ENCODE results near the gene OPRL1.

Gene OPRL1

DNA sequence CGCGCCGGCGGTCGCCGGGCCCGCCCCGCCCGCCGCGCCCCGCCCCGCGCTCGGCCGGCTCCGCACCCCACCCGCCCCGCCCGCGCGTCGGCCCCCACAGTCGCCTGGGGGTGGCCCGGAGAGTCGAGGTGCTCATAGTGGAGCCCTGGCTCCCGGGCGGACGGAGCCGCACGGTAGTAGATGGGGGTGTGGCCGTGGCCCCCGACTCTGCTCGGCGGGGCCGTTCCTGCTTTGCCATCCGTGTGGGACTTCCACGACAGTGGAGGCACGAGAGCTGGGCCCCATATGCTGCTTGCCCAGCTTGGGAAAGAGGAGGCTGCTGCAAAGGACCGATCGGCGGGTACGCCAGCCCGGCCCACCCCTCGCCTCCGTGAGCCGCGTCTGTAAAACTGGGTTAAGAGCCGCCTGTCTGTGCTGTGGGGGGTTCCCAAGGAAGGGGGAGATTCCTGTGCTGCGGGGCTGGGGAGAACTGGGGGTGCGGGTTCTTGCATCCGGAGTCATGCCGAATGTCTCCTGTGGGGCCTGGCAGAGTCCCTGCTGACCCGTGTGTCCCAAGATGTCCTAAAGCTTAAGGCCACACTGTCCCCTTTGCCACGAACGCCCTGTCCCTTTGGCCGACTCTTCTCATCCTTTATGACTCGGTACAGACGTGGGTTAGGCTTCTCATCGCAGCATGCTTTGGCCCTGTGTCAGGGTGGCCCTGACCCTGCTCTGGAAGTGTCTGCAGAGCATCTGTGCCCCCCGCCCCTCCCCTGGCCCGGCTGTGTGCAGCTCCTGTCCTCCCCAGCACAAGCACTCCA is at the start of gene OPRL1:
TSS of gene OPRL1 (plus strand) at position 70 of the 800 bp plus-strand sequence. CDS start 12,639 bp downstream, outside the sequence.
- DNase-seq, result no peak

DNA sequence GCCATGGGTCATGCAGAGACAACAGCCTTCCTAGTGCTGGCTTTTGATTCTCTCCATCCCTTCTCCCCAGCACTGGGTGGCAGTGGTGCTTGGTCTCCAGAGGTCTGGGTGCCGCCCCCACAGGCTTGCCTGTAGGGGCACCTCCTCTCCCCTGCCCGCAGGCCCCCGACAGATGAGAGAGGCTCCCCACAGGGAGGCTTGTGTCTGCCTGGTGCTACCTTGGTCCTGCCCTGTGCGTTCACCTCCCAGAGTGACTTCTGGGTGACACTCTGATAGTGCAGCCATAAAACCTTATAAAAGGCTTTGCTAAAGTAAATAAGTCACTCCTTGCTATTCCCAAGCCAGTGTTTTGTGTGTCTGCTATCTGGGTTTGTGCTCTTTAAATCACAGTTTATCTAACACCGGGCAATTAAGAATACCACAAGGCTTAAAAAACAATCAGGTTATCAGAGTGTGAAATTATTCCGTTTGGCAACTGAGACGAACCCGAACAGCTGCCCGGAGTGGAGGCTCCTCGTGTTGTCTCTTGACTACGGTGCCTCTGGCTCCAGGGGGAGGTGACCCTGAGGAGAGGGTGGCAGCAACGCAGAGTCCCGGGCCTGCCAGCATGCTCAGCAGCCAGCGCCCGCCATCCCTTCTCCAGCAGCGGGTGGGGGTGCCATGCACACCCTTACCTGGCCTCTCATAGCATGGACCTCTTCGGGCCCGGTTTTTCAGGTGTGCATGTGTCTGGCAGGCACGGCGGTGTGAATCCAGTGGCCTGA is 49.3 kb upstream of the OPRL1 start:
- DNase-seq, result no peak

DNA sequence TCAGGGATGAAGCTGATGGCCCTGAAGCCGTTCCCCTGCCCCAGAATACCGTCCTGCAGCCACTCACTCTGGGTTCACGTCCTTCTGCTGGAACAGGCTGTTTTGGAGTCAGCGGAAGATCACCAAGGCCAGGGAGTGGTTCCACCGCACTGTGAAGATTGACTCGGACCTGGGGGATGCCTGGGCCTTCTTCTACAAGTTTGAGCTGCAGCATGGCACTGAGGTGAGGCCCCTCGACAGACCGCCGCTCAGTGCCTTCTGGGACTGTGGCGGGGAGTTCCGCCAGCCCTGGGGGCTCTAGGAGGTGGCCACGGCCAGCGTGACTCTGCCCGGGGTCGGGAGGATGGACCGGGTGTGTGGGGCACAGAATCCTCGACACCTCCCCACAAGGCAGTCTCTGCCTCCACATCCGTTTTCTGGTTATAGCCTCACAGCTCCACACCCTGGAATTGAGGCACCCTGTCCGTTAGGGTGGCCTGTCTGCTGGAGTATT is 48.0 kb upstream of the OPRL1 start:
- DNase-seq, result no peak

DNA sequence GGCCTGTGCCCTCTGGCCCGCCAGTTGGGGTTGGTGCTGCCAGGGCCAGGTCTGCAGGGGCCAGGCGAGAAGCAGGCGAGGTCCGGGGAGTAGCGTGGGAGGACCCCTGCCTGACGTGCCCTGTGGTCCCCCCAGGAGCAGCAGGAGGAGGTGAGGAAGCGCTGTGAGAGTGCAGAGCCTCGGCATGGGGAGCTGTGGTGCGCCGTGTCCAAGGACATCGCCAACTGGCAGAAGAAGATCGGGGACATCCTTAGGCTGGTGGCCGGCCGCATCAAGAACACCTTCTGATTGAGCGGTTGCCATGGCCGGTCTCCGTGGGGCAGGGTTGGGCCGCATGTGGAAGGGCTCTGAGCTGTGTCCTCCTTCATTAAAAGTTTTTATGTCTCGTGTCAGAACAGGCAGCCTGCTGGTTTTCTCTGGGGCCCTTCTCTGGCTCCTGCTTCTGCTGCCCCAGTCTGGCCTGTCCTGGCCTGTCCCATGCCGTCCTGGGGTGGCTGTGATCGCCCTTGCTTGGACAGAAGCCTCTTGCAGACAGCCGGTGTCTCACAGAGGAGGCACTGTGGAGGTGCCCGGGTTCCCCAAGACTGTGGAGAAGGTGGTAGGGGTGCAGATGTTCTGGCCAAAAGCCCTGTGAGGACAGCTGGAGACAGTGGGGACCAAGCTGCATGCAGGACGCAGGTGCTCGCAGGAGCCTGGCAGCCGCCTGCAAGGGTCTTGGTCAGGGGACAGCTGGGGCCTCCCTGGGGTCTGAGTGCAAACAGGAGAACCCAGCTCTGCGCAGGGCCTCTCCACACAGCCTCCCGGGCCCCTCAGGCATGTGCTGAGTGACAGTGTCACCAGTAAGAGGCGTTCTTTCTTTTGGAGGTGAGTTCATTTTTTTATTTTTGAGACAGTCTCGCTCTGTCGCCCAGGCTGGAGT is 46.9 kb upstream of the OPRL1 start:
- DNase-seq, result no peak

DNA sequence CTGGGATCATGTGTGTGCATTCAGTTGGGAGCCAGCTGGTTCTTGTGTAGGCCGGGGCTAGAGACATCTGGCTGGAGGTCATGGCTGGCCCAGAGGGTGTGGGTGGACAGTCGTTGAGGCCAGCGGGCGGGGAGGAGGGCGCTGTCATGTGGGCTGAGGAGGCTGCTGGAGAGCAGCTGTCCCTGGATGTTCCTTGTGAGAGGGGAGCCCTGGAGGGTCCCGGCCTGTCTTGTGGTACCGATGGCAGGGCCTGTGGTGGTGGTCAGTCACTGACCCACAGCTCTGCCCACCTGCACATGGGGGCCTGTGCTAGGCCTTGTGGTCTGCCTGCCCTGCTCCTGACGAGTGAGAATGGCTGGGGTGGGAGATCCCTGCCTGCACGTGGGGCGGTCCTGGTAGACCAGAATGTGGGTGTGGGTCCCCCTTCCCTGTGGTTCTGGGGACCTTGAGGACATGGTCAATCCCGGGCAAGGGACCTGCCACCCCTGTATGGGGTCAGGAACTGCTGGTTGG is 45.8 kb upstream of the OPRL1 start:
- DNase-seq, result no peak

DNA sequence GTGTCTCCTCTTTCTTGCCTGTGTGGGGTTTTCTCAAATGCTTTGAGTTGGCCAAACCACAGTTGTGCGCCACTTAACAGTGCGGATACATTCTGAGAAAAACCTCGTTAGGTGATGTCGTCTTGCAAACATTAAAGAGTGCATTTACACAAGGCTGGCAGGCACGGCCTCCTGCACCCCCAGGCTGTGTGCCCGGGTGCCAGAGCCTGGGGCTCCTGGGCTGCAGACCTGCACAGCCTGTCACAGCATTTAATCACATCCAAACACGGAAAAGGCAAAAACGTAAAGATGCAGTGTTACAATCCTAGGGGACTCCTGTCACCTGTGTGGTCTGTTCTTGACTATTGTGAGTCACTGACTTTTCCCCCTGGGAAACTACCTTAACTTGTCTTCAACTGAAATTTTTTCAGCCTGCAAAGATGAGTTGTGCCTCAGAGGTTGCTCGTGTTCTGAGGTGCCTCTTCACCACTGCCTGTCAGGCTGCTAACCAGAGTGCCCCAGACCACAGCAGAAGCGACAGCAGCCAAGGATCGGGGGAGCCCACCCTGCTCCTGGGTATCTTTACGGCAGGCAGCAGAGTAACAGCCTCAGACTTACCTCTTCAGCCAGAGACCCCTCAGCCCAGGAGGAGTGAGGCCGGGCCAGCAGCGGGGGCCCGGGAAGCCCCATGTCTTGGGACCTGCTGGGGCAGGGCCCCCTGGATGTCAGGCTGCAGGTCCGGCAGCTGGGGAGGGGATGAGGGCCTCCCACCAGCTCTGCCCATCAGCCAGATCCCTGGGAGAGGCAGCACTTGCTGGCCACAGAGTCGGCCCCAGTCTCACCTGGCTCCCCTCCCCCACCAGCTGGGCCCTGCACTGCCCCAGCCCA is 44.6 kb upstream of the OPRL1 start:
- no peak for DNase-seq

DNA sequence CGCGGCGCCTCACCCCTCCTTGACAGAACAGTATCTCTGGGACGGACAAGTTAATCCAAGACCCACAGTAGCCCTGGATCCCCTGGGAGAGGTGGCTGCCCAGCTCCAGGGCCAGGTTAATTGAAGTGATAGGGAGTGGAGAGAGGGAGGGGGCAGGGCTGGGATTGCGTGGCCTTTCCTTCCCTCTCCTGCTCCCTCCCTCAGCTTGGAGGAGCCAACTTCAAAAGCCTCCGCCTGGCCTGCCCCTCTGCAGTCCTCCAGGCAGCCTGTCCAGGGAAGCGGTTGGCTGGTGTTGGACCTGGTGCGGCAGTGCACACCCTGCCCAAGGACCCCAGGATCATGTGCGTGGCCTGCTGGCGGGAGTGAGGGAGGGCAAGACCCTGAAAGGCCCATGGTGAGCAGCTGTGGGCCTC is 43.9 kb upstream of the OPRL1 start, which contains the start of gene C20orf204:
TSS of gene C20orf204 (plus strand) at position 250 of the 413 bp plus-strand sequence. CDS start at position 392, 142 bp downstream.
- DNase-seq, result no peak

DNA sequence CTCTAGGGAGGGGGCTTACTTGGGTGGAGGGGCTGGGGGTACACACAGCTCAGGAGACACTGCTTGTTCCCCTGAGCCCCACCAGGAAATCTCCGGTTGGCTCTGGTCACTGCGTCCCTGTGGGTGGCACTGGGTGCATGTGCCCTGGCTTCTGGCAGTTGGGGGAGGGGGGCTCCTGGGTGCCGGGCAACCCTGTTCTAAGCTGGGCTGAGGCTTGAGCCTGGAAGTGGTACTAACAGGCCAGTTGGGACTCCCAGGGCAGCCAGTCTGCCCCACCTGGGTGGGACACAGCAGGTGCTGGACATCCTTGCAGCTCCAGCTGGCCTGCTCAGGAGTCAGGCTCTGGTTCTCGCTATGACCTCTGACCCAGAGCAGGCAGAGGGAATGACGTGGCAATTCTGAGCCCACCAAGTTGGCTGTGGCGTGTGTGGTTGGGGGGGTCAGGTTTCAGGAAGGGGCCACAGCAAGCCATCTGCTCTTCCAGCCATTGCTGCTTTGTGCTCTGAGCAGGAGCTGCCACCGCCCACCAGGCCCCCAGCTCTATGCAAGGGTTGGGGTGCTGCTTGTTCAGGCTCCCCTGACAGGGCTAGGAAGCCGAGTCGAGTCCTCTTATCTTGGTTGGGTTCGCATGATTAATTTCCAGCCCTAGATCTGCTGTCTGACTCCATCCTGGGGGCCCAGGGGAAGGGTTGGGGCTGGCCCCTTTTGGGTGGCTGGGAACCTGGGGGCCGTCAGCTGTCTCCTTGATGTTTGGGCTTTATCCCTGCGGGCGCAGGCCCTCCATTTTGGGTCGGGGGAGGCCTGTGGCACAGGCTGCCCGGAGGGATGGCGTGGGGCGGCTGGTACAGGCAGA is 43.3 kb upstream of the OPRL1 start:
- DNase-seq, result no peak

DNA sequence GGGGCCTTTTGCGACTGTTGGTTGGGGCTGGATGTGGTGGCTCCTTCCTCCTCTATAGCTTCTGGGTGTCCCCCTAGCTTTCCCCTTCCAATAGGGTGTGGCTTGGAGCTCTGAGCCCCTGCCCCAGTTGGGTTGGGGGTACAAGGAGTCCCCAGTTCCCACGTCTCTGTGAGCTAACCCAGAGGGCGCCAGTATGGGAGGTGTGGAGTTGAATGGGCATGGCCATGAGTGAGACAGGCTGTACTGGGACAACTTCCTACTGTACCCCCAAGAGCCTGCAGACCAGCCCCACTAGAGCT is 42.7 kb upstream of the OPRL1 start:
- no peak for DNase-seq

DNA sequence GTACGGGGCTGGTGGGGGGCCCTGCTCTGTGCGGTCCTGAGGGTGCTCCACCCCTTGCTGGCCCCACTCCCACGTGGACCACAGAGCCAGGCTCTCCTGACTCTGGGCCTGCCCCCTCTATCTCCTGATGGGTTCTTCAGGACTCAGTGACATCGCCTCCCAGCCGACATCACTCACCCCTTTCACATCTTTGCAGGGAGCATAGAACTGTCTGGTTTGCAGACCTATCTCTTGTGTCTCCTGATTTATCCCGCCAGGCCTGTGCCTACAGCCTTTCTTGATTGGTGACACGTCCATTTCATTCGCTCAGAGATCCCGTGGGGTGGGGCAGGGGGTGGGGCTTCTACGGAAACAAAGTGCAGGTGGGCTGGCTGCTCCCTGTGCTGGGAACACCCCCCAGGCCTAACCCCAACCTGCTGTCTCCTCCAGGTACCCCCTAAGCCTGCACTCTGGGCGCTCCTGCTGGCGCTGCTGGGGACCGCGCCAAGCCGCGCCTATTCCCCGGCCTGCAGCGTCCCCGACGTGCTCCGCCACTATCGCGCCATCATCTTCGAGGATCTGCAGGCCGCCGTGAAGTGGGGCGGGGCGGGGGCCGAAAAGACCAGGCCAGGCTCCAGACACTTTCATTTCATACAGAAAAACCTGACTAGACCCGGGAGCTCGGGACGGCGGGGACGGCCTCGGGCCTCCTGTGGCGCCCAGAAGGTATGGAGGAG is 42.2 kb upstream of the OPRL1 start:
- DNase-seq, result peak; percentile 17

DNA sequence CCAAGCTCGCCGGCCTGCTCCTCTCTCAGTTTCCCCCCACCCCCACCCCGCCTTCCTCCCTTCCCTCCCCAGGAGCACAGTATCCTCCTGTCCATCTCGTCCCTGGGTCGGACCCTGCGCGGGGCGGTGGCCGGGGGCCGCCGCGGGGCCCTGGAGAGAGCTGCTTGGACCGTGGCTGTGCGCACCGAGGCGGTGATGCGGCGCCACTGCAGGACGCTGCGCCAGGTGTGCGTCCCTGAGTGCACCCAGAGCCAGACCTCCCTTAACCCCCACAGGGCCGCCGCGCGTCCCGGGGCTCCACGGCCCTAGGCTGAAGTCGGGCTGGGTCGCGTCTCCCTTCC is 41.7 kb upstream of the OPRL1 start:
- no peak for DNase-seq

DNA sequence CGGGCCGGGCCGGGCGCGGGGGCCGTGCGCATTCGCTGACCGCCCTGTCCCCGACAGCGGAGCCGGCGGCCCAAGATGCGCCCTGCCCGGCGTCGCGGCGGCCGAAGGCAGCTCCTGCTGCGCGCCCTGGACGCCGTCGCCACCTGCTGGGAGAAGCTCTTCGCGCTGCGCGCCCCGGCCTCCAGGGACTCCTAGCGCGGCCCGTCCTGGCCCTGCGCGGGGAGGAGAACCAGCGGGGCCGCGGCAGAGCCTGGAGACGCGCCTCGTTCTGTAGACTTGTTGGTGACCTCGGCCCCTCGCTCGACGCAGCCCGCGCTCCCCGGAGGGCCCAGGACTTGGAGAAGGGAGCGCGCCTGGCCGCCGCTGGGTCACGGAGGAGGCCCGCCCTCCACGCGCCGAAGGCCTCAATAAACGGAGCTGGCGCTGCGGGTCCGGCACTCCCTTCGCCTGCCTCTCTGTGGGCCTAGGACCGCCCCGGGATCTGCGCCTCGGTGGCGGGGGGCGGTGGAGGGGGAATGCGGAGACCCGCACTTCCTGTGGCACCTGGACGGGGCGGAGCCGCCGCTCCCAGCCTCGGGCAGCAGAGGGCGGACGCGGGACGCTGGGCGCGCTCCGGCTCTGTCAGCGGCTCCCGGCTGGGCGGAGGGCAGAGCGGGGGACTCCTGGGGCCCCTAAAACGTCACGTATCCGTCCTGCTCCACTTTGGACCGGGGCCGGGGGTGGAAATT is 41.2 kb upstream of the OPRL1 start:
- peak; percentile 76 for DNase-seq

DNA sequence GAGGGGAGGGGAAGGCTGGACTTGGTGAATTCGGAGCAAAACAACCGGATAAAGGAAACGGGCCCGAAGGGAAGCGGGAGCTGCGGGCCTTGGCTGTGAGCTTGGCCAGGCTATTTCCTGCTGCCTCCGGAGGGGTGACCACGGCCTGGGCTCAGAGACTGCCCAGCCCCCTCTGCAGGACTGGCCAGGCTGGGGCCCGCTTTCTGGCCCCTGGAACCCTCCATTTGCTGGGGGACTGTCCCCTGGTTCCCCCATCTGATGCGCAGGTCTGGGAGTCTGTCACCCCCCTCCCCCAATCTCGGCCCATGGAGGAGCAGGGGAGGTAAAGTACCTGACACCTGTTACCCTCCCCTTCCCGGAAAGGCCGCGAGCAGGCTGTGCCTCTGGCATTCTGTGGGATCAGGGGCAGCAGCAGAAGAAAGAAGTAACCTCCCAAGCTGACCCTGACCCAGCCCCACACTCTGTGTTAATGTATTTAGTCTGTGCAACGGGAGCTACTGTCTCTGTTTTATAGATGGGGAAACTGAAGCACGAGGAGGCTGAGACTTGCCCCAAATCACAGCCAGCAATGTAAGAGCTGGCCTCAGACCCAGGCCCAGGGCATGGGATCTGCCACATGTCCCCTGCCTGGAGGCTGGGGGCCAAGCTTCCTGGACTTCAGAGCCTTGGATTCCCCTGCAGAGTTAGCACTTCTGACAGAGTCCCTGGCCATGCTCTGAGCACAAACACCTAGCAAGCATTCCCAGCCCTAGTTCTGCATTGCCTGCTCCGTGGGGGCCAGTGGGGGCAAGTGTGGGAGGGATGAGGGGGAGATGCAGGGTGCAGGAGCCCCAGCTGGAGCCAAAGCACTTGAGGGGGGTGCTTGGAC is 40.4 kb upstream of the OPRL1 start:
- no peak for DNase-seq

DNA sequence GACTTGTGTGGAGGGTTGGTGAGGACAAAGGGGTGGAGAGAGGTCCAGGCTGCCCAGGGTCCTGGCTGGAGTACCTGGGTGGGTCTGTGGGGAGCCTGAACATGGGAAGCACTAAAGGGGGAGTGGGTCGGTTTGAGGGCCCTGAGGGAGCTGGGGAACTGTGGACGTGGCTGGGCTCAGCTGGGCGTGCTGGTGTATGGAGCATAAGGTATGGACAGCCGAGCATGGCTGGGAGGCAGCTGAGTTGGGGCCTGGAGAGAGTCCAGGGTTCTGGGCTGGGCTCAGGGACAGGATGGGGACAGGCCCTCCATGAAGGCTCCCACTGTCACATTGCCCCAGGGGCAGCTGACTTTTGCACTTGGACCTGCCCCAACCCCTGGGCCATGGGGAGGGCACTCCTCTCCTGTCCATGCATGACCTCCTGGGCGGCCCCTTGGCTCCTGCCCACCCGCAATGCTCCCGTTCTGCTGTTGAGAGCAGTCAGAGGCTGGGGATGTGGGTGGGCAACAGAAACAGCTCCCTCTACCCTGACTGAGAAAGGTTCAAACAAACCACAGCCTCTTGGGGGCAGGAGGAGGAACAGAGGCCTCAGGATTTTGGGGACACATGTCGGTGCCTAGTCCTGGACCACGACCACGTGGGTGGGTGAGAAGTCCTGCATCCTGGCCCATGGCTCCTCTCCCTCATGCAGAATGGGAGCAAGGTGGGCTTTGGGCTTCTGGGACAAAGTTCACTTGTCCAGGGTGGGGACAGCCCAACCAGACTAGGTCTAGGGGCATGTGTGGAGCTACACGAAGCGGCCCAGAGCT is 39.4 kb upstream of the OPRL1 start:
- no peak for DNase-seq

DNA sequence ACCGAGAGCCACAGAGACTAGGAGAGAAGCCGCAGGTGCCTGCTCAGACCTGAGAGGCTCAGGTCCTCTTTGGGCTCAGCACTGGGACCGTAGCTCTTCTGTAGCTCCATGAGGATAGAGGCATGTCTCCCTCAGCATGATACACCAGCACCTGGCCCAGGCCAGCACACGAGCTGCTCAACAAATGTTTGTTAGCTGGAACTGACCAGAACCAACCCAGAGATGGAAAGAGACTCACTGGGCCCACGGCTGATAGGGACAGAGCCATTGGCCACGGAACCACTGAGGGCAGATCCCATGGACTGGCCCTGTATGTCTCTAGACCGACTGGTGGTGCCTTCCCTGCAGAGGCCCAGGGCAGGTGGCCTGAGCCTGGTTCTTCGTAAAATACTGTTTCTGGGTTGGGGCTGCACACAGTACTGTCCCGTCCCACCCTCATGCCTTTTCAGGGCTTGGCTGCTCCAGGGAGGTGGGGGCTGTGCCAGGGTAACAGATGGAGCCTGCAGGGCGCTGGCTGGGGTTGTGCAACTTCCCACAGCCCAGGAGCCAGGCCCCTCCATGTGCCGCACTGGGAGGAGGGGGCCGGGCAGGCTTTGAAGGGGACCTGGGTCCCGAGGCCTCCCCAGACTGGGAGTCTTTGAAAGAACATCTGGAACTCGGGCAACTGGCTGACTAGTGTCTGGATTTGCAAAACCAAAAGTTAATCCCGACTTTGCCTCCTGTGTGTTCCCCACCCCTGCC is 38.7 kb upstream of the OPRL1 start:
- no peak for DNase-seq

DNA sequence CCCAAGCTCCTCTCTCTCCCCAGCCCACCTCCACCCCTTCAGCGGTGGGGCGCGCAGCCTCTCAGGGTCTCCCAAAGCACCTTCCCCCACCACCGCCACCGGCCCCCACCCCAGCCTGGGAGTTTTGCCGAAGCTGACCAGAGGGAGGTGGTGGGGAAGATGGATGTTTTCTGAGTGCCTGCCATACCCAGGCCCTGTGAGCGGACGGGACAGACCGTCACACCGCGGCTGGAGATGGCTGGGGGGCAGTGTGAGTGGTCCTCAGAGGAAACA is 38.2 kb upstream of the OPRL1 start:
- DNase-seq, result no peak
